Duodenal mucosa (tissue), 2 donors: ENCODE measurements around the gene GRIK4.

Source experiments
- H3K27ac ChIP-seq: one replicate; pipeline ENCODE4 v1.7.0; 2013; ENCODE audit warnings: low read depth, low read length
- H3K27me3 ChIP-seq, 2 donors: one replicate each; pipeline ENCODE4 v1.7.0; 2013; ENCODE audit warnings: low read length in 2 of 2, control low read depth in 1 of 2; ENCODE audit not compliant: insufficient read depth in 2 of 2, control insufficient read depth in 1 of 2
- H3K36me3 ChIP-seq, 2 donors: one replicate each; pipeline ENCODE4 v1.7.0; 2013; ENCODE audit warnings: low read length in 2 of 2, control low read depth in 1 of 2; ENCODE audit not compliant: insufficient read depth in 2 of 2, control insufficient read depth in 1 of 2
- H3K4me1 ChIP-seq, 2 donors: one replicate each; pipeline ENCODE4 v1.7.0; 2013; ENCODE audit warnings: low read length in 2 of 2, control low read depth in 1 of 2; ENCODE audit not compliant: insufficient read depth in 2 of 2, control insufficient read depth in 1 of 2
- H3K4me3 ChIP-seq, 2 donors: one replicate each; pipeline ENCODE4 v1.7.0; 2013; ENCODE audit warnings: low read length in 2 of 2, low read depth in 1 of 2
- H3K9ac ChIP-seq, 2 donors: one replicate each; pipeline ENCODE4 v1.7.0; 2013; ENCODE audit warnings: low read length in 2 of 2, low read depth in 1 of 2
- H3K9me3 ChIP-seq, 2 donors: one replicate each; pipeline ENCODE4 v1.7.0; 2013; ENCODE audit warnings: low read length in 2 of 2, control low read depth in 1 of 2; ENCODE audit not compliant: control insufficient read depth in 1 of 2

GRIK4 gene

GRCh38 chr11:120680322-120680721, 168.8 kb downstream of the GRIK4 start:
- Histone ChIP-seq H3K36me3 (no peaks in the 10 kb centered on the region), H3K4me1 (peaks cover 6 to 21% of the 10 kb centered on the region in 2 donors), H3K27ac (no peak overlapping the region), H3K9ac (no peak overlapping the region), H3K27me3 (no peaks in the 10 kb centered on the region), H3K4me3 (no peak overlapping the region), H3K9me3 (no peaks in the 10 kb centered on the region)

GRCh38 chr11:120681434-120682331, 170.1 kb downstream of the GRIK4 start:
- no peaks in the 10 kb centered on the region for H3K36me3 ChIP-seq
- no peaks in the 10 kb centered on the region for H3K27me3 ChIP-seq
- no peak overlapping the region for H3K27ac ChIP-seq
- H3K4me3 ChIP-seq = no peak overlapping the region
- H3K4me1 ChIP-seq = peaks cover 0 to 16% of the 10 kb centered on the region in 2 donors
- H3K9me3 ChIP-seq = no peaks in the 10 kb centered on the region
- no peak overlapping the region for H3K9ac ChIP-seq

GRCh38 chr11:120682332-120682649, 170.7 kb downstream of the GRIK4 start:
- Histone ChIP-seq H3K27me3 (no peaks in the 10 kb centered on the region), H3K36me3 (no peaks in the 10 kb centered on the region), H3K4me3 (no peak overlapping the region), H3K4me1 (peaks cover 0 to 10% of the 10 kb centered on the region in 2 donors), H3K9ac (no peak overlapping the region), H3K9me3 (no peaks in the 10 kb centered on the region), H3K27ac (no peak overlapping the region)

- H3K27ac ChIP-seq = no peak overlapping the region
- H3K36me3 ChIP-seq = no peaks in the 10 kb centered on the region
- H3K4me3 ChIP-seq = no peak overlapping the region
- H3K27me3 ChIP-seq = no peaks in the 10 kb centered on the region
- no peak overlapping the region for H3K9ac ChIP-seq
- H3K4me1 ChIP-seq = peaks cover 0 to 4% of the 10 kb centered on the region in 2 donors
- H3K9me3 ChIP-seq = no peaks in the 10 kb centered on the region
These were observed 171.3 kb downstream of the GRIK4 start for GRCh38 chr11:120682866-120683265.

- Histone ChIP-seq H3K4me1 (no peaks in the 10 kb centered on the region), H3K4me3 (no peak overlapping the region), H3K27me3 (no peaks in the 10 kb centered on the region), H3K9ac (no peak overlapping the region), H3K27ac (no peak overlapping the region), H3K9me3 (no peaks in the 10 kb centered on the region), H3K36me3 (no peaks in the 10 kb centered on the region)
These were observed 175.0 kb downstream of the GRIK4 start for GRCh38 chr11:120686516-120686915.

- no peaks in the 10 kb centered on the region for H3K27me3 ChIP-seq
- no peaks in the 10 kb centered on the region for H3K4me1 ChIP-seq
These were observed 176.6 kb downstream of the GRIK4 start for GRCh38 chr11:120688163-120688562.

GRCh38 chr11:120689596-120690275, 178.2 kb downstream of the GRIK4 start:
- no peak overlapping the region for H3K9ac ChIP-seq
- H3K4me3 ChIP-seq = no peak overlapping the region
- H3K9me3 ChIP-seq = no peaks in the 10 kb centered on the region
- H3K36me3 ChIP-seq = no peaks in the 10 kb centered on the region
- no peak overlapping the region for H3K27ac ChIP-seq
- H3K4me1 ChIP-seq = no peaks in the 10 kb centered on the region
- no peaks in the 10 kb centered on the region for H3K27me3 ChIP-seq

More at GRCh38 chr11:120688163-120688562, 176.6 kb downstream of the GRIK4 start:
- Histone ChIP-seq H3K4me3 (no peak overlapping the region), H3K9me3 (no peaks in the 10 kb centered on the region), H3K9ac (no peak overlapping the region), H3K27ac (no peak overlapping the region), H3K36me3 (no peaks in the 10 kb centered on the region)

GRCh38 chr11:120690406-120690805, 178.9 kb downstream of the GRIK4 start:
- Histone ChIP-seq H3K27ac (no peak overlapping the region), H3K9me3 (no peaks in the 10 kb centered on the region), H3K4me1 (no peaks in the 10 kb centered on the region), H3K27me3 (no peaks in the 10 kb centered on the region), H3K9ac (no peak overlapping the region), H3K36me3 (no peaks in the 10 kb centered on the region), H3K4me3 (no peak overlapping the region)

- no peaks in the 10 kb centered on the region for H3K4me1 ChIP-seq
- no peak overlapping the region for H3K4me3 ChIP-seq
- H3K27me3 ChIP-seq = no peaks in the 10 kb centered on the region
- no peak overlapping the region for H3K27ac ChIP-seq
- H3K9ac ChIP-seq = no peak overlapping the region
- no peaks in the 10 kb centered on the region for H3K36me3 ChIP-seq
- H3K9me3 ChIP-seq = no peaks in the 10 kb centered on the region
These were observed 183.2 kb downstream of the GRIK4 start for GRCh38 chr11:120694726-120695125.

- Histone ChIP-seq H3K36me3 (no peaks in the 10 kb centered on the region), H3K4me1 (no peaks in the 10 kb centered on the region), H3K9me3 (no peaks in the 10 kb centered on the region), H3K9ac (no peak overlapping the region), H3K27ac (no peak overlapping the region), H3K4me3 (no peak overlapping the region), H3K27me3 (no peaks in the 10 kb centered on the region)
These were observed 183.9 kb downstream of the GRIK4 start for GRCh38 chr11:120695426-120695825.
